ENCODE results near the gene SLC8A3. TPM values are rescaled to one million over a fixed set of nuclear protein-coding genes. Genes with fewer than 3 reads are reported as not detected.

SLC8A3 gene
- total and polyA plus RNA-seq, 2 donors (not counting 3 experiments of a cell fraction or from before 2014, with no cell fraction given), result not detected

- Histone ChIP-seq H3K27ac (ENCODE audit: insufficient read depth, low read depth, low read length) (no peak overlapping the region), H3K4me2 (ENCODE audit: insufficient read depth, low read length) (no peak overlapping the region), H2AFZ (ENCODE audit: low read depth, low read length) (no peak overlapping the region), H3K4me3 (replicated peaks in 1 of 3; ENCODE audit: insufficient read depth in 1 of 3, low read depth in 1 of 3, low read length in 3 of 3) (no peak overlapping the region), H3K36me3 (ENCODE audit: control insufficient read depth in 2 of 2, extremely low read depth in 1 of 2, insufficient read depth in 2 of 2, low read length in 2 of 2) (no peaks in the 10 kb centered on the region), H3K27me3 (ENCODE audit: control insufficient read depth in 2 of 2, insufficient read depth in 2 of 2, low read length in 2 of 2) (no peaks in the 10 kb centered on the region), H4K20me1 (replicated peaks; ENCODE audit: control insufficient read depth, extremely low read depth, insufficient read depth, low read length) (no peaks in the 10 kb centered on the region), H3K4me1 (ENCODE audit: control insufficient read depth, extremely low read depth, insufficient read depth, low read length) (no peaks in the 10 kb centered on the region), H3K9ac (replicated peaks; ENCODE audit: extremely low read depth, insufficient read depth, low read length) (no peak overlapping the region), H3K79me2 (ENCODE audit: control insufficient read depth, insufficient read depth, low read length) (no peaks in the 10 kb centered on the region), H3K9me1 (replicated peaks; ENCODE audit: control insufficient read depth, extremely low read depth, insufficient read depth, low read length) (no peaks in the 10 kb centered on the region), H3K9me3 (replicated peaks; ENCODE audit: control insufficient read depth, insufficient read depth, low read length) (no peaks in the 10 kb centered on the region)
- intact Hi-C loops (cut with micrococcal nuclease) (no loop called here), dilution Hi-C loops (cut with MboI; ENCODE audit: extremely low pct_ligation_motif_present, low sequenced_read_pairs) (no loop called here)
- POLR2A ChIA-PET, result no interaction called here
- BruUV-seq (replicated peaks), result no TSS peak
- no peak for FAIRE-seq
- CTCF ChIA-PET, result no interaction called here
- no peak for DNase-seq (ENCODE audit: low read depth, low spot score)
- TF ChIP-seq MAX (IDR thresholded peaks at IDR 0.05; ENCODE audit: insufficient read depth, insufficient read length) (no peak), MYC (IDR thresholded peaks at IDR 0.05; ENCODE audit: low read depth, low read length) (no peak), CTCF (IDR thresholded peaks at IDR 0.05; ENCODE audit: extremely low read depth in 1 of 2, insufficient read depth in 1 of 2, low read depth in 1 of 2, low read length in 2 of 2) (no peak), POLR2AphosphoS5 (IDR thresholded peaks at IDR 0.05; ENCODE audit: insufficient read depth, low read depth, low read length) (no peak), POLR2A (IDR thresholded peaks at IDR 0.05; ENCODE audit: low read depth, low read length) (no peak), JUN (IDR thresholded peaks at IDR 0.05; ENCODE audit: borderline replicate concordance, insufficient read depth, insufficient read length, low read depth) (no peak), GATA2 (IDR thresholded peaks at IDR 0.05; ENCODE audit: insufficient read depth, insufficient read length, low read depth, low read length) (no peak), FOS (IDR thresholded peaks at IDR 0.05; ENCODE audit: borderline replicate concordance, insufficient read depth, low read length) (no peak), EZH2 (IDR thresholded peaks at IDR 0.05; ENCODE audit: borderline replicate concordance, low read depth, low read length, severe bottlenecking) (no peak)
Measured at GRCh38 chr14:70061108-70061507, 127.6 kb downstream of the SLC8A3 start.

Measured in endothelial cell of umbilical vein (primary cell).